K562 (cell line): ENCODE data around the gene GPC3. TPM values are rescaled to one million over a fixed set of nuclear protein-coding genes. Genes with fewer than 3 reads are reported as not detected.

Source experiments
- ATAC-seq: fragments of 200-7000 bp; cut with Tn5 transposase; 3 replicates; pipeline ENCODE4 v1.9.1; 2020; ENCODE audit warnings: moderate library complexity
- BruUV-seq: library from RNA; stranded (reverse); fragments of 400-500 nt; replicated peaks from 2 replicates; lab custom pipeline; 2021; lab: Mats Ljungman, UMichigan
- CTCF ChIA-PET: fragments of 300-600 bp; formaldehyde crosslinking; extraction: SDS; loops from one replicate; lab custom pipeline; 2021; ENCODE audit warnings: low intra/inter-chr PET ratio; lab: Yijun Ruan, JAX
- POLR2A ChIA-PET: fragments of 300-600, 350-650 bp; sonication (Branson Sonifier 250); formaldehyde crosslinking; extraction: SDS; loops from one replicate; lab custom pipeline; 2021; ENCODE audit warnings: antibody characterized with exemption, inconsistent platforms; lab: Yijun Ruan, JAX
- DNase-seq, 4 experiments: peaks; one replicate each; pipeline versions ENCODE4 v3.0.0 to v3.0.0-alpha.2; 2011 to 2018; ENCODE audit warnings: low spot score in 3 of 4, mixed read lengths in 3 of 4; ENCODE audit errors: extremely low read depth in 1 of 4
- FAIRE-seq: peaks from 2 replicates; lab custom pipeline; 2011; peaks lifted over from hg19 to GRCh38; lab: Jason Lieb, UNC
- H2AFZ ChIP-seq: 2 replicates; pipeline ENCODE4 v1.6.0; 2011; ENCODE audit warnings: low read depth, low read length, control low read depth, inconsistent platforms
- H3K27ac ChIP-seq: fragments of 200-600 bp; 3 replicates; pipeline ENCODE4 v1.8.0; 2011; ENCODE audit warnings: low read depth, mild to moderate bottlenecking, control low read depth, inconsistent platforms, low read length, moderate library complexity, mixed read lengths; ENCODE audit errors: extremely low read depth
- H3K27me3 ChIP-seq, 2 experiments: fragments of 300-600 bp in 1 of 2; 2 replicates in 1 of 2; 3 replicates in 1 of 2; pipeline versions ENCODE4 v1.6.0 to v1.8.0; 2011; ENCODE audit warnings: inconsistent platforms in 2 of 2, low read length in 2 of 2, mild to moderate bottlenecking in 1 of 2, mixed read lengths in 1 of 2, moderate library complexity in 1 of 2; ENCODE audit not compliant: control insufficient read depth in 2 of 2, insufficient read depth in 2 of 2
- H3K36me3 ChIP-seq: fragments of 300-600 bp; 3 replicates; pipeline ENCODE4 v1.8.0; 2011; ENCODE audit warnings: mild to moderate bottlenecking, low read length, inconsistent platforms; ENCODE audit not compliant: control insufficient read depth, insufficient read depth
- H3K4me1 ChIP-seq, 2 experiments: fragments of 200-600 bp in 1 of 2; replicated peaks in 1 of 2; 2 replicates in 1 of 2; 3 replicates in 1 of 2; pipeline versions ENCODE4 v1.5.1 to v1.8.0; 2011; ENCODE audit warnings: inconsistent platforms in 2 of 2, low read length in 2 of 2, mild to moderate bottlenecking in 1 of 2, mixed read lengths in 1 of 2, moderate library complexity in 1 of 2; ENCODE audit not compliant: control insufficient read depth in 2 of 2, insufficient read depth in 2 of 2
- H3K4me2 ChIP-seq: 2 replicates; pipeline ENCODE4 v1.6.1; 2011; ENCODE audit warnings: low read length, control low read depth, inconsistent platforms, mixed read lengths; ENCODE audit not compliant: insufficient read depth
- H3K4me3 ChIP-seq: fragments of 200-600 bp; sonication (generic), shearing (Covaris generic); 2 replicates; pipeline ENCODE4 v1.5.1; 2016; ENCODE audit warnings: control low read depth, inconsistent platforms
- H3K79me2 ChIP-seq: fragments of 200-600 bp; 3 replicates; pipeline ENCODE4 v1.8.0; 2011; ENCODE audit warnings: low read length, inconsistent platforms; ENCODE audit not compliant: control insufficient read depth, insufficient read depth
- H3K9ac ChIP-seq, 2 experiments: 2 replicates each; pipeline versions ENCODE4 v1.6.0 to v1.6.1; 2011; ENCODE audit warnings: low read depth in 2 of 2, low read length in 2 of 2, control low read depth in 1 of 2, inconsistent platforms in 1 of 2, mild to moderate bottlenecking in 1 of 2, mixed read lengths in 1 of 2; ENCODE audit not compliant: insufficient read depth in 1 of 2
- H3K9me1 ChIP-seq: one replicate; pipeline ENCODE4 v1.6.0; 2011; ENCODE audit warnings: inconsistent platforms, mild to moderate bottlenecking, low read length, moderate library complexity; ENCODE audit not compliant: control insufficient read depth, insufficient read depth
- H3K9me3 ChIP-seq: replicated peaks from 2 replicates; pipeline ENCODE4 v1.5.1; 2011; ENCODE audit warnings: low read depth, low read length, inconsistent platforms; ENCODE audit not compliant: control insufficient read depth, insufficient read depth
- H4K20me1 ChIP-seq: replicated peaks from 2 replicates; pipeline ENCODE4 v1.6.1; 2011; ENCODE audit warnings: low read length, inconsistent platforms, mixed read lengths; ENCODE audit not compliant: control insufficient read depth, insufficient read depth
- BHLHE40 ChIP-seq: IDR thresholded peaks from 2 replicates; pipeline ENCODE4 v1.6.1; 2011; ENCODE audit warnings: low read length, improper control_type of control experiment
- CUX1 ChIP-seq: fragments of 200-800 bp; sonication (Bioruptor generic); IDR thresholded peaks from 2 replicates; pipeline ENCODE4 v1.6.1; 2016; ENCODE audit warnings: missing genetic modification characterization, missing compliant biosample characterization
- OTX1 ChIP-seq: fragments of 450-650 bp; formaldehyde crosslinking; IDR thresholded peaks from 2 replicates; pipeline ENCODE4 v1.4.0; 2022; ENCODE audit warnings: mild to moderate bottlenecking
- THAP7 ChIP-seq: fragments of 250-450 bp; sonication (Bioruptor Pico); IDR thresholded peaks from 2 replicates; pipeline ENCODE4 v1.5.0; 2021
- THRA ChIP-seq: fragments of 450-650 bp; IDR thresholded peaks from 2 replicates; pipeline ENCODE4 v1.6.1; 2017; ENCODE audit warnings: mild to moderate bottlenecking, moderate library complexity
- WGBS: fragments of 100-300 bp; shearing (Covaris generic); methylation state at CpG from one replicate; pipeline ENCODE4 v1.1.6; 2016; ENCODE audit warnings: low coverage, mixed read lengths; ENCODE audit not compliant: insufficient coverage; ENCODE audit errors: missing lambda C conversion rate; 5-methylcytosine and 5-hydroxymethylcytosine counted together
- in situ Hi-C: fragments of 300-500 bp; cut with MboI; formaldehyde crosslinking; loops from 4 replicates; pipeline ENCODE4 v1.15.0; 2018; ENCODE audit warnings: inconsistent platforms, mixed read lengths
- intact Hi-C: fragments of 100-400 bp; cut with micrococcal nuclease; formaldehyde crosslinking; loops from 2 replicates; pipeline ENCODE4 v1.14.2; 2022
- polyA plus RNA-seq, 8 experiments: library from polyadenylated mRNA; depleted of rRNA in 4 of 8; stranded (reverse) in 5 of 8; unstranded in 3 of 8; fragments of >200 nt; fragmentation: Nextera tagmentation in 2 of 8; fragmentation: Illumina TruSeq in 1 of 8; extraction: Ambion mirVana in 2 of 8; extraction: Trizol in 1 of 8; gene quantifications; 2 replicates each; pipeline versions ENCODE4 v1.2.1 to v1.2.3, GENCODE V29; 2011 to 2014; ENCODE audit warnings: inconsistent platforms in 1 of 8, missing spikeins in 1 of 8
- total RNA-seq, 7 experiments: library from RNA; depleted of rRNA in 6 of 7; stranded (reverse); fragments of >200 nt in 6 of 7; fragmentation: Illumina TruSeq in 2 of 7; extraction: Trizol in 2 of 7; gene quantifications; 2 replicates each; pipeline versions ENCODE4 v1.2.1 to v1.2.3, GENCODE V29; 2011 to 2021; ENCODE audit warnings: low replicate concordance in 1 of 7

GPC3 gene
- total and polyA plus RNA-seq, 9 of the 15 experiments (the other 6 are each of a cell fraction or from before 2014, with no cell fraction given): 0.42 TPM; not detected in 8

GRCh38 chrX:133745349-133745748 lies 240.0 kb downstream of the GPC3 start (continued):
- TF ChIP-seq CUX1 (CRISPR knock-in tag) (no peak), BHLHE40 (no peak), OTX1 (CRISPR knock-in tag) (no peak)

GRCh38 chrX:133742602-133743305 lies 242.6 kb downstream of the GPC3 start:
- DNase-seq: no peak
- no peak overlapping the region for H2AFZ ChIP-seq
- no peaks in the 10 kb centered on the region for H4K20me1 ChIP-seq
- no peak overlapping the region for H3K27ac ChIP-seq
- H3K4me1 ChIP-seq: no peaks in the 10 kb centered on the region
- H3K9me3 ChIP-seq: no peaks in the 10 kb centered on the region
- H3K79me2 ChIP-seq: no peaks in the 10 kb centered on the region
- no peaks in the 10 kb centered on the region for H3K27me3 ChIP-seq
- in situ Hi-C loops: no loop called here
- no peaks in the 10 kb centered on the region for H3K36me3 ChIP-seq
- H3K4me2 ChIP-seq: no peak overlapping the region
- ChIA-PET POLR2A (no interaction called here), CTCF (no interaction called here)
- WGBS: 0% methylated on average over 3 of the region's 3 CpGs
- ATAC-seq: no peak
- no TSS peak for BruUV-seq
- intact Hi-C loops: no loop called here
- no peak overlapping the region for H3K9ac ChIP-seq
- no peaks in the 10 kb centered on the region for H3K9me1 ChIP-seq
- FAIRE-seq: no peak
- no peak overlapping the region for H3K4me3 ChIP-seq
- TF ChIP-seq THRA: no peak
- no peak for TF ChIP-seq THAP7 (CRISPR knock-in tag)
